OCI-LY3 (cell line): ENCODE data around the gene GRIA3.
A peak's percentile ranks its signal among the peaks of the same experiment; 100 is the strongest.

ENCODE experiments used
- EZH2phosphoT487 ChIP-seq: fragments of 200-600 bp; shearing (Covaris generic); IDR thresholded peaks from 2 replicates; pipeline ENCODE4 v1.6.1; 2018; ENCODE audit warnings: antibody characterized with exemption, mixed run types, low read depth
- TF ChIP-seq, protein P1 (sequence below): fragments of 200-600, 300-600 bp; sonication (generic); IDR thresholded peaks from 2 replicates; pipeline ENCODE4 v1.5.1; 2014; ENCODE audit warnings: antibody characterized with exemption, low read length, low read depth

DNA sequence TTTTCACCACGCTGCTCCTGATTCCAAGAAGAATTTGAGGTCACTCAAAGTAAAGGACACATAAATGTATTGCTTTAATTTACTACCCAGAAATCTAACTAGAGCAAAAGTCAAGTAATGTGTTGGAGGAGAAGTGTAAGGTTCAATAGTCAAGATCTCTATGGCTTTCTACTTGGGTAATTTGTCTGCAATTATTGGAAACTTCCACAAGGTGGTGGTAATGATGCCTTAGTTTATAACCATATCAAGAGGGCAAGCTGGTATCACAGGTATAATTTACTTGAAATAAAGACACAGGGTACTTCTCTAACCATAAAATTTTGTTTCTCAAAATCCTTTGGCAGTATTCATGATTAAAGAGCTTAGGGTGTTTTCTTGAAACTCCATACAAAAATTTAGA is 10.2 kb upstream of the GRIA3 start:
- TF ChIP-seq, protein P1, sequence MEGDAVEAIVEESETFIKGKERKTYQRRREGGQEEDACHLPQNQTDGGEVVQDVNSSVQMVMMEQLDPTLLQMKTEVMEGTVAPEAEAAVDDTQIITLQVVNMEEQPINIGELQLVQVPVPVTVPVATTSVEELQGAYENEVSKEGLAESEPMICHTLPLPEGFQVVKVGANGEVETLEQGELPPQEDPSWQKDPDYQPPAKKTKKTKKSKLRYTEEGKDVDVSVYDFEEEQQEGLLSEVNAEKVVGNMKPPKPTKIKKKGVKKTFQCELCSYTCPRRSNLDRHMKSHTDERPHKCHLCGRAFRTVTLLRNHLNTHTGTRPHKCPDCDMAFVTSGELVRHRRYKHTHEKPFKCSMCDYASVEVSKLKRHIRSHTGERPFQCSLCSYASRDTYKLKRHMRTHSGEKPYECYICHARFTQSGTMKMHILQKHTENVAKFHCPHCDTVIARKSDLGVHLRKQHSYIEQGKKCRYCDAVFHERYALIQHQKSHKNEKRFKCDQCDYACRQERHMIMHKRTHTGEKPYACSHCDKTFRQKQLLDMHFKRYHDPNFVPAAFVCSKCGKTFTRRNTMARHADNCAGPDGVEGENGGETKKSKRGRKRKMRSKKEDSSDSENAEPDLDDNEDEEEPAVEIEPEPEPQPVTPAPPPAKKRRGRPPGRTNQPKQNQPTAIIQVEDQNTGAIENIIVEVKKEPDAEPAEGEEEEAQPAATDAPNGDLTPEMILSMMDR, result peak; percentile 53
- no peak for TF ChIP-seq EZH2phosphoT487
